Prostate gland (tissue), 2 donors: Measurements from ENCODE around the gene GABPB1. TPM values are rescaled to one million over a fixed set of nuclear protein-coding genes. Genes with fewer than 3 reads are reported as not detected.

Source experiments
- DNase-seq: peaks from one replicate; pipeline ENCODE4 v3.0.0-alpha.2; 2019; ENCODE audit warnings: low spot score
- H3K27ac ChIP-seq, 2 donors: fragments of 200-600 bp; sonication (generic); 2 replicates each; pipeline ENCODE4 v1.5.1; 2017 to 2019
- H3K27me3 ChIP-seq: fragments of 200-600 bp; sonication (generic); replicated peaks from 2 replicates; pipeline ENCODE4 v1.5.1; 2019; ENCODE audit not compliant: insufficient read depth
- H3K36me3 ChIP-seq, 2 donors: fragments of 200-600 bp; sonication (generic); 1 replicate in 1 of 2; 2 replicates in 1 of 2; pipeline versions ENCODE4 v1.5.1 to v1.8.1; 2017 to 2019
- H3K4me1 ChIP-seq: fragments of 200-600 bp; sonication (generic); replicated peaks from 2 replicates; pipeline ENCODE4 v1.5.1; 2019
- H3K4me3 ChIP-seq, 2 donors: fragments of 200-600 bp; sonication (generic); 2 replicates each; pipeline ENCODE4 v1.5.1; 2017 to 2019
- H3K9me3 ChIP-seq: fragments of 200-600 bp; sonication (generic); 2 replicates; pipeline ENCODE4 v1.5.1; 2017
- CTCF ChIP-seq, 4 experiments: fragments of 200-600 bp in 2 of 4; fragments of 450-650 bp in 2 of 4; sonication (generic) in 2 of 4; IDR thresholded peaks; 1 replicate in 3 of 4; 2 replicates in 1 of 4; pipeline ENCODE4 v1.5.1; 2016 to 2019; ENCODE audit warnings: antibody characterized with exemption in 4 of 4, mild to moderate bottlenecking in 2 of 4, moderate library complexity in 2 of 4
- POLR2A ChIP-seq: fragments of 450-650 bp; IDR thresholded peaks from one replicate; pipeline ENCODE4 v1.6.1; 2016; ENCODE audit warnings: antibody characterized with exemption, mild to moderate bottlenecking
- POLR2AphosphoS5 ChIP-seq: sonication (generic); formaldehyde crosslinking; IDR thresholded peaks from one replicate; pipeline ENCODE4 v1.6.1; 2017; ENCODE audit warnings: antibody characterized with exemption
- WGBS: methylation state at CpG from one replicate; pipeline ENCODE4 v1.1.5; 2018; 5-methylcytosine and 5-hydroxymethylcytosine counted together
- intact Hi-C: fragments of 100-400 bp; cut with DNase I; formaldehyde crosslinking; loops from one replicate; pipeline ENCODE4 v1.14.2; 2022
- total RNA-seq, 2 donors: library from RNA; depleted of rRNA; stranded (reverse); fragments of >200 nt; gene quantifications; one replicate each; pipeline ENCODE4 v1.1.0, GENCODE V29; 2016

The GABPB1 gene
- total RNA-seq, 2 donors from 2014 or later, result 31.8 to 34.1 TPM

GRCh38 chr15:50287324-50288116 is 67.5 kb downstream of the GABPB1 start:
- no peak overlapping the region for H3K27ac ChIP-seq
- intact Hi-C loops, result no loop called here
- H3K36me3 ChIP-seq, result no peaks in the 10 kb centered on the region
- H3K27me3 ChIP-seq, result no peaks in the 10 kb centered on the region
- H3K4me1 ChIP-seq, result no peaks in the 10 kb centered on the region
- H3K4me3 ChIP-seq, result no peak overlapping the region
- no peaks in the 10 kb centered on the region for H3K9me3 ChIP-seq
- 94% methylated on average over 6 of the region's 6 CpGs for WGBS
- TF ChIP-seq POLR2A, result no peak
- TF ChIP-seq CTCF (IDR thresholded peaks at IDR 0.05), result no peak
- no peak for TF ChIP-seq POLR2AphosphoS5
- DNase-seq, result no peak

GRCh38 chr15:50281427-50281826 is 73.6 kb downstream of the GABPB1 start:
- intact Hi-C loops, result no loop called here
- Histone ChIP-seq H3K27me3 (no peaks in the 10 kb centered on the region), H3K36me3 (no peaks in the 10 kb centered on the region), H3K27ac (no peak overlapping the region), H3K4me1 (no peaks in the 10 kb centered on the region), H3K4me3 (no peak overlapping the region), H3K9me3 (no peaks in the 10 kb centered on the region)
- no peak for TF ChIP-seq CTCF (IDR thresholded peaks at IDR 0.05)
- TF ChIP-seq POLR2AphosphoS5, result no peak
- TF ChIP-seq POLR2A, result no peak
- no peak for DNase-seq
- WGBS, result 93% methylated on average over 5 of the region's 5 CpGs

- Histone ChIP-seq H3K27ac (no peak overlapping the region), H3K4me3 (no peak overlapping the region), H3K4me1 (no peaks in the 10 kb centered on the region), H3K36me3 (no peaks in the 10 kb centered on the region), H3K27me3 (no peaks in the 10 kb centered on the region), H3K9me3 (no peaks in the 10 kb centered on the region)
- WGBS, result 83% methylated on average over 3 of the region's 3 CpGs
- TF ChIP-seq POLR2AphosphoS5 (no peak), POLR2A (no peak), CTCF (IDR thresholded peaks at IDR 0.05) (no peak)
- DNase-seq, result no peak
- intact Hi-C loops, result no loop called here
Observed at GRCh38 chr15:50280271-50280670, 74.7 kb downstream of the GABPB1 start.

- WGBS, result 73% methylated on average over 4 of the region's 4 CpGs
- Histone ChIP-seq H3K27me3 (no peaks in the 10 kb centered on the region), H3K9me3 (no peaks in the 10 kb centered on the region), H3K4me1 (no peaks in the 10 kb centered on the region), H3K27ac (no peak overlapping the region), H3K4me3 (no peak overlapping the region), H3K36me3 (no peaks in the 10 kb centered on the region)
- no peak for DNase-seq
- intact Hi-C loops, result no loop called here
- TF ChIP-seq POLR2AphosphoS5, result no peak
- no peak for TF ChIP-seq CTCF (IDR thresholded peaks at IDR 0.05)
- no peak for TF ChIP-seq POLR2A
Observed at GRCh38 chr15:50278496-50278895, 76.5 kb downstream of the GABPB1 start.

GRCh38 chr15:50277370-50277769 is 77.6 kb downstream of the GABPB1 start:
- no peak for TF ChIP-seq POLR2A
- TF ChIP-seq CTCF (IDR thresholded peaks at IDR 0.05), result no peak
- no peak for TF ChIP-seq POLR2AphosphoS5
- intact Hi-C loops, result no loop called here
- H3K27me3 ChIP-seq, result no peaks in the 10 kb centered on the region
- H3K4me1 ChIP-seq, result no peaks in the 10 kb centered on the region
- H3K27ac ChIP-seq, result no peak overlapping the region
- DNase-seq, result no peak
- no peak overlapping the region for H3K4me3 ChIP-seq
- WGBS, result 74% methylated on average over 1 of the region's 1 CpG
- H3K9me3 ChIP-seq, result no peaks in the 10 kb centered on the region
- H3K36me3 ChIP-seq, result no peaks in the 10 kb centered on the region
